ENCODE data around the gene MMRN2. TPM values are rescaled to one million over a fixed set of nuclear protein-coding genes. Genes with fewer than 3 reads are reported as not detected.
"Not testable (repeated sequence)": the region's sequence is repeated elsewhere in the genome, so short reads cannot be mapped to it uniquely, and the experiment has no call there.

Gene MMRN2
- total RNA-seq, 1 experiment from 2014 or later: 2.4 TPM

- H3K36me3 Mint-ChIP-seq: peaks cover 39% of the 10 kb centered on the region
- DNase-seq (ENCODE audit: low spot score); H3K27me3 Mint-ChIP-seq (ENCODE audit: low read depth); ATAC-seq; H3K27ac Mint-ChIP-seq; H3K4me3 Mint-ChIP-seq; POLR2A ChIA-PET: not testable (repeated sequence)
- H3K9me3 Mint-ChIP-seq: peaks cover 40% of the 10 kb centered on the region
- CTCF ChIA-PET: interaction anchor here (1.2 to 4.9 kb wide), 5 partner anchors 8 to 15 kb away, joined by 3 to 85 read pairs (median 12); partner anchors contain the start of gene ADIRF
- H3K4me1 Mint-ChIP-seq: peaks cover 49% of the 10 kb centered on the region
These were observed 4.7 kb downstream of the MMRN2 start for GRCh38 chr10:86952697-86953096.

GRCh38 chr10:86952106-86952505, 5.3 kb downstream of the MMRN2 start:
- POLR2A ChIA-PET: no interaction called here
- DNase-seq (ENCODE audit: low spot score) (no peak), ATAC-seq (no peak)
- Mint-ChIP-seq H3K9me3 (peaks cover 40% of the 10 kb centered on the region), H3K27me3 (ENCODE audit: low read depth) (no peaks in the 10 kb centered on the region; the same call in none of the 2 replicates), H3K4me1 (peaks cover 44% of the 10 kb centered on the region), H3K4me3 (no peak overlapping the region), H3K36me3 (peaks cover 39% of the 10 kb centered on the region), H3K27ac (no peak overlapping the region)
- no peak for TF ChIP-seq EMX1 (CRISPR knock-in tag; IDR thresholded peaks at IDR 0.05)
- no peak for TF ChIP-seq PREB (CRISPR knock-in tag; IDR thresholded peaks at IDR 0.05; ENCODE audit: borderline replicate concordance)
- TF ChIP-seq STAT6 (CRISPR knock-in tag; conservative IDR thresholded peaks at IDR 0.05; ENCODE audit: low read depth): no peak
- TF ChIP-seq NFE2L1 (CRISPR knock-in tag; IDR thresholded peaks at IDR 0.05): no peak
- TF ChIP-seq ZNF532 (CRISPR knock-in tag; IDR thresholded peaks at IDR 0.05; ENCODE audit: borderline replicate concordance): no peak
- TF ChIP-seq KAT7 (CRISPR knock-in tag; IDR thresholded peaks at IDR 0.05; ENCODE audit: borderline replicate concordance): no peak
- no peak for TF ChIP-seq SMAD3 (CRISPR knock-in tag; IDR thresholded peaks at IDR 0.05; ENCODE audit: borderline replicate concordance)
- no peak for TF ChIP-seq FOXP4 (CRISPR knock-in tag; IDR thresholded peaks at IDR 0.05)
- TF ChIP-seq GTF2I (CRISPR knock-in tag; conservative IDR thresholded peaks at IDR 0.05): no peak
- TF ChIP-seq MLX (CRISPR knock-in tag; IDR thresholded peaks at IDR 0.05): no peak
- TF ChIP-seq ATF6 (CRISPR knock-in tag; IDR thresholded peaks at IDR 0.05): no peak
- TF ChIP-seq NFATC4 (CRISPR knock-in tag; IDR thresholded peaks at IDR 0.05): no peak
- TF ChIP-seq FOXJ3 (CRISPR knock-in tag; IDR thresholded peaks at IDR 0.05; ENCODE audit: borderline replicate concordance): no peak
- no peak for TF ChIP-seq ZNF416 (CRISPR knock-in tag; IDR thresholded peaks at IDR 0.05)
- no peak for TF ChIP-seq E2F4 (CRISPR knock-in tag; IDR thresholded peaks at IDR 0.05; ENCODE audit: borderline replicate concordance, low read depth)
- no peak for TF ChIP-seq MAX (CRISPR knock-in tag; IDR thresholded peaks at IDR 0.05)
- CTCF ChIA-PET: interaction anchor here (1.2 to 3.3 kb wide), 2 partner anchors 9 to 14 kb away, joined by 3 to 9 read pairs; no protein-coding TSS in a partner anchor
